ENCODE data around the gene ASB18. TPM values are rescaled to one million over a fixed set of nuclear protein-coding genes. Genes with fewer than 3 reads are reported as not detected.

The ASB18 gene
- total and polyA plus RNA-seq, 10 donors: not detected

- Histone ChIP-seq H3K27ac (no peak overlapping the region), H3K27me3 (replicated peaks in 1 of 7) (peaks cover 0 to 33% (median 0%) of the 10 kb centered on the region in 7 donors), H3K4me3 (no peak overlapping the region), H3K36me3 (no peaks in the 10 kb centered on the region), H3K9me3 (peaks cover 0 to 27% (median 22%) of the 10 kb centered on the region in 8 donors), H3K4me1 (no peaks in the 10 kb centered on the region)
- TF ChIP-seq POLR2AphosphoS5 (IDR thresholded peaks at IDR 0.05) (no peak), POLR2A (IDR thresholded peaks at IDR 0.05) (no peak)
- TF ChIP-seq, protein P1, sequence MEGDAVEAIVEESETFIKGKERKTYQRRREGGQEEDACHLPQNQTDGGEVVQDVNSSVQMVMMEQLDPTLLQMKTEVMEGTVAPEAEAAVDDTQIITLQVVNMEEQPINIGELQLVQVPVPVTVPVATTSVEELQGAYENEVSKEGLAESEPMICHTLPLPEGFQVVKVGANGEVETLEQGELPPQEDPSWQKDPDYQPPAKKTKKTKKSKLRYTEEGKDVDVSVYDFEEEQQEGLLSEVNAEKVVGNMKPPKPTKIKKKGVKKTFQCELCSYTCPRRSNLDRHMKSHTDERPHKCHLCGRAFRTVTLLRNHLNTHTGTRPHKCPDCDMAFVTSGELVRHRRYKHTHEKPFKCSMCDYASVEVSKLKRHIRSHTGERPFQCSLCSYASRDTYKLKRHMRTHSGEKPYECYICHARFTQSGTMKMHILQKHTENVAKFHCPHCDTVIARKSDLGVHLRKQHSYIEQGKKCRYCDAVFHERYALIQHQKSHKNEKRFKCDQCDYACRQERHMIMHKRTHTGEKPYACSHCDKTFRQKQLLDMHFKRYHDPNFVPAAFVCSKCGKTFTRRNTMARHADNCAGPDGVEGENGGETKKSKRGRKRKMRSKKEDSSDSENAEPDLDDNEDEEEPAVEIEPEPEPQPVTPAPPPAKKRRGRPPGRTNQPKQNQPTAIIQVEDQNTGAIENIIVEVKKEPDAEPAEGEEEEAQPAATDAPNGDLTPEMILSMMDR (IDR thresholded peaks at IDR 0.05 in 8 of 11, conservative IDR thresholded peaks at IDR 0.05 in 3 of 11): no peak
- no peak for DNase-seq
- intact Hi-C loops (cut with DNase I; ENCODE audit: low total_unique reads): no loop called here
- WGBS, 5 donors: 62 to 68% (median 65%) methylated on average over 18 to 19 of the region's 19 CpGs
Observed at GRCh38 chr2:236308855-236309668, 44.9 kb upstream of the ASB18 start.

GRCh38 chr2:236307641-236308040 lies 43.4 kb upstream of the ASB18 start:
- no peak overlapping the region for H3K27ac ChIP-seq
- TF ChIP-seq, protein P1 (IDR thresholded peaks at IDR 0.05 in 8 of 11, conservative IDR thresholded peaks at IDR 0.05 in 3 of 11): no peak
- TF ChIP-seq POLR2AphosphoS5 (IDR thresholded peaks at IDR 0.05): no peak
- no peak for TF ChIP-seq POLR2A (IDR thresholded peaks at IDR 0.05)
- no peak overlapping the region for H3K4me3 ChIP-seq
- H3K4me1 ChIP-seq: no peaks in the 10 kb centered on the region
- no peaks in the 10 kb centered on the region for H3K36me3 ChIP-seq
- H3K27me3 ChIP-seq (replicated peaks in 1 of 7): peaks cover 0 to 33% (median 0%) of the 10 kb centered on the region in 7 donors
- 81 to 90% (median 86%) methylated on average over 12 of the region's 12 CpGs for WGBS, 5 donors
- H3K9me3 ChIP-seq: peaks cover 0 to 13% (median 9%) of the 10 kb centered on the region in 8 donors
- intact Hi-C loops (cut with DNase I; ENCODE audit: low total_unique reads): no loop called here
- DNase-seq: no peak

DNA sequence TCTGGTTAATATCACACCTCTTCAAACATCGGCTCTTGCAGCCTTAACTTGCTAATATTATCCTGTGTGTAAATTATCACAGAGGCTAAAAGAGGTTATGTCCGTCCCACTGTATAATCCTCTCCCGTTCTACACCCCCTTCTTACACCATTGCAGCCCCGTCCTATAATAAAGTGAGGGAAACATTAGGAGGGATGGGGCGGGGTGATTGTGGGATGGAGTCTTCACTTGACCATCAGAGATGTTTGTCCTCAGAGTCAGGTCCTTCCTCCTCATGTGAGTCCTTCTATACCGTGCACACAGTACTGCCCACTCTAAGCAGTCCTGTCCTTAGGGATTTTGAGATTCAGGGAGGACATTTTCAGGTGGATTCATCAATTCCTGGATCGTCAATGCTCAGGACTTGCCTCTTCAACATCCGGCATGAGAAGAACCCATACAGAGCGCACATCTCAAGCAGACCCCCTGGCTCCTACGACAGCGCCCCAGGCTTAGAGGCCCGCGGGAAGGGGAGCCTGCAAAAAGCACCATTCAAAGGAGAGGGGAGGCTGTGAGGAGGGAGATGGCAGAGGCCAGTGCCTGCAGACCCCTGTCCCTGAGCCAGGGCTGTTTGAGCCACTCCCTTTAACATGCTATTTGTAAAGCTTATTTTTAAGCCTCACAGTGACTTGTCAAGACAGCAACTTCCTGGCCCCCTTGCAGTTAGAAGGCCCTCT lies 42.8 kb upstream of the ASB18 start:
- H3K9me3 ChIP-seq: peaks cover 0 to 6% (median 2%) of the 10 kb centered on the region in 8 donors
- no peak for DNase-seq
- peaks cover 0 to 33% (median 0%) of the 10 kb centered on the region in 7 donors for H3K27me3 ChIP-seq (replicated peaks in 1 of 7)
- no peaks in the 10 kb centered on the region for H3K36me3 ChIP-seq
- no peak overlapping the region for H3K27ac ChIP-seq
- 76 to 85% (median 83%) methylated on average over 12 to 13 of the region's 13 CpGs for WGBS, 5 donors
- intact Hi-C loops (cut with DNase I; ENCODE audit: low total_unique reads): no loop called here
- no peaks in the 10 kb centered on the region for H3K4me1 ChIP-seq
- TF ChIP-seq POLR2A (IDR thresholded peaks at IDR 0.05): no peak
- TF ChIP-seq POLR2AphosphoS5 (IDR thresholded peaks at IDR 0.05): no peak
- TF ChIP-seq, protein P1 (IDR thresholded peaks at IDR 0.05 in 8 of 11, conservative IDR thresholded peaks at IDR 0.05 in 3 of 11): no peak
- H3K4me3 ChIP-seq: no peak overlapping the region
